Gastroesophageal sphincter (tissue), 4 donors: Measurements from ENCODE around the gene WNT7B. TPM values are rescaled to one million over a fixed set of nuclear protein-coding genes. Genes with fewer than 3 reads are reported as not detected.

Experiments used
- ATAC-seq: fragments of 150-250 bp; one replicate; pipeline ENCODE4 v1.9.1; 2016; ENCODE audit warnings: mild to moderate bottlenecking, moderate library complexity
- H3K27ac ChIP-seq, 4 donors: fragments of 200-600 bp; sonication (generic) in 3 of 4; 1 replicate in 3 of 4; 2 replicates in 1 of 4; pipeline ENCODE4 v1.5.1; 2016 to 2019
- H3K27me3 ChIP-seq: fragments of 200-600 bp; sonication (generic); one replicate; pipeline ENCODE4 v1.5.1; 2019
- H3K36me3 ChIP-seq, 2 donors: fragments of 200-600 bp; sonication (generic); one replicate each; pipeline ENCODE4 v1.5.1; 2019; ENCODE audit warnings: control low read depth in 1 of 2
- H3K4me1 ChIP-seq, 3 donors: fragments of 200-600 bp; sonication (generic); 1 replicate in 2 of 3; 2 replicates in 1 of 3; pipeline ENCODE4 v1.5.1; 2016 to 2019; ENCODE audit warnings: control low read depth in 2 of 3
- H3K4me3 ChIP-seq, 2 donors: fragments of 200-600 bp; sonication (generic); one replicate each; pipeline ENCODE4 v1.5.1; 2019; ENCODE audit warnings: mild to moderate bottlenecking in 1 of 2, moderate library complexity in 1 of 2
- H3K9me3 ChIP-seq, 3 donors: fragments of 200-600 bp; sonication (generic); one replicate each; pipeline ENCODE4 v1.5.1; 2017 to 2019; ENCODE audit warnings: control low read depth in 2 of 3
- EP300 ChIP-seq: sonication (generic); formaldehyde crosslinking; IDR thresholded peaks from one replicate; pipeline ENCODE4 v1.6.1; 2017; ENCODE audit warnings: antibody characterized with exemption, mild to moderate bottlenecking
- POLR2A ChIP-seq, 2 donors: fragments of 450-650 bp; IDR thresholded peaks; one replicate each; pipeline ENCODE4 v1.6.1; 2017; ENCODE audit warnings: antibody characterized with exemption in 2 of 2, mild to moderate bottlenecking in 2 of 2, moderate library complexity in 1 of 2
- POLR2AphosphoS5 ChIP-seq: sonication (generic); formaldehyde crosslinking; IDR thresholded peaks from one replicate; pipeline ENCODE4 v1.6.1; 2017; ENCODE audit warnings: antibody characterized with exemption
- whole genome bisulfite sequencing, 2 donors: methylation state at CpG; one replicate each; pipeline ENCODE4 v1.1.5; 2018; ENCODE audit warnings: low coverage in 1 of 2; 5-methylcytosine and 5-hydroxymethylcytosine counted together
- total RNA-seq, 4 donors: library from RNA; depleted of rRNA; stranded (reverse); fragments of >200 nt; gene quantifications; one replicate each; pipeline ENCODE4 v1.1.0, GENCODE V29; 2016
- TF ChIP-seq, protein P1 (sequence below), 4 experiments: fragments of 200-600 bp in 2 of 4; fragments of 450-650 bp in 2 of 4; sonication (generic) in 1 of 4; IDR thresholded peaks; one replicate each; pipeline ENCODE4 v1.5.1; 2017 to 2019; ENCODE audit warnings: antibody characterized with exemption in 4 of 4, mild to moderate bottlenecking in 2 of 4, moderate library complexity in 2 of 4

WNT7B gene
- total RNA-seq, 4 donors from 2014 or later = 1.2 TPM; not detected in 3

GRCh38 chr22:45896964-45897538 is 79.9 kb downstream of the WNT7B start:
- Histone ChIP-seq H3K9me3 (no peaks in the 10 kb centered on the region), H3K4me3 (no peak overlapping the region), H3K27me3 (peaks cover 57% of the 10 kb centered on the region), H3K27ac (no peak overlapping the region), H3K4me1 (no peaks in the 10 kb centered on the region), H3K36me3 (no peaks in the 10 kb centered on the region)
- no peak for ATAC-seq
- 30% methylated on average over 2 of the region's 5 CpGs; no CpG with 5 or more reads in 1 of the 2 donors for WGBS, 2 donors
- no peak for TF ChIP-seq POLR2AphosphoS5
- TF ChIP-seq, protein P1, sequence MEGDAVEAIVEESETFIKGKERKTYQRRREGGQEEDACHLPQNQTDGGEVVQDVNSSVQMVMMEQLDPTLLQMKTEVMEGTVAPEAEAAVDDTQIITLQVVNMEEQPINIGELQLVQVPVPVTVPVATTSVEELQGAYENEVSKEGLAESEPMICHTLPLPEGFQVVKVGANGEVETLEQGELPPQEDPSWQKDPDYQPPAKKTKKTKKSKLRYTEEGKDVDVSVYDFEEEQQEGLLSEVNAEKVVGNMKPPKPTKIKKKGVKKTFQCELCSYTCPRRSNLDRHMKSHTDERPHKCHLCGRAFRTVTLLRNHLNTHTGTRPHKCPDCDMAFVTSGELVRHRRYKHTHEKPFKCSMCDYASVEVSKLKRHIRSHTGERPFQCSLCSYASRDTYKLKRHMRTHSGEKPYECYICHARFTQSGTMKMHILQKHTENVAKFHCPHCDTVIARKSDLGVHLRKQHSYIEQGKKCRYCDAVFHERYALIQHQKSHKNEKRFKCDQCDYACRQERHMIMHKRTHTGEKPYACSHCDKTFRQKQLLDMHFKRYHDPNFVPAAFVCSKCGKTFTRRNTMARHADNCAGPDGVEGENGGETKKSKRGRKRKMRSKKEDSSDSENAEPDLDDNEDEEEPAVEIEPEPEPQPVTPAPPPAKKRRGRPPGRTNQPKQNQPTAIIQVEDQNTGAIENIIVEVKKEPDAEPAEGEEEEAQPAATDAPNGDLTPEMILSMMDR (IDR thresholded peaks at IDR 0.05) = no peak
- no peak for TF ChIP-seq POLR2A (IDR thresholded peaks at IDR 0.05)
- TF ChIP-seq EP300 = no peak

DNA sequence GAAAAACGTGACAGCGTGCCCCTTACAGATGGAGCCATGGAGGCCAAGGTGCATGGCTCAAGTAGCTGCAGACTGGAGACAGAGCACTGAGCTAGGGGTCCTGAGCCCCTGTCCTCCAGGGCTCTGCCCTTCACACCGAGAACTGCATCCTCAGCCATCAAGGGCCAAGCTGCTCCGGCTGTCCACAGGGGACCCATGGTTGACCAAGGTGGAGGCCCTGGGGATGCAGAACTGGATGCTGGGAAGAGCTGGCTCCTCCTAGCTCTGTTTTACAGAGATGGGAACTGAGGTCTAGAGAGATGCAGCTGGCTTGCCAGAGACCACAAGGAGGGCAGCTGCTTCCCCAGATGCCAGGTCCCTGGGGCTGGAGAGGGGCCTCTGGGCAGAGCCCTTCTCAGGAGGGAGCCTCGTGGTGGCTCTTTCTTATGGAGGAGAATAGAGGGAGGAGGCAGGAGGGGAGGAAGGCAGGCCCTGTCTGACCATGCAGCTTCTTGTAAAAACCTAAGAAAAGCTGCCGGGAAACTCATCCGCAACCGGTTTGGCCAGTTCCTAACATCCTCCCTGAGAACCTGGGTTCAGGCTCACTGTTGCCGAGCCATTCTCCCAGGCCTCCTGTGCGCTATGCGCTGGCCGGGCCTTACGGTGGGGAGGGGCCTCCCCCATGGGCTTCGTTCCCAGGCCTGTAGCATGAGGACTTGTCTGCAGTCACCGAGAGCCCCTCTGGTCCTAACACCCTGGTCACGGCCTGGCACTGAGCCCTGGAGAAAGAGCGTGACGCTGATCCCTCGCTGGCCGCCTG is 80.6 kb downstream of the WNT7B start:
- no peak for ATAC-seq
- Histone ChIP-seq H3K4me1 (no peaks in the 10 kb centered on the region), H3K27ac (no peak overlapping the region), H3K27me3 (peaks cover 63% of the 10 kb centered on the region), H3K36me3 (no peaks in the 10 kb centered on the region), H3K4me3 (no peak overlapping the region), H3K9me3 (no peaks in the 10 kb centered on the region)
- no peak for TF ChIP-seq POLR2AphosphoS5
- TF ChIP-seq, protein P1 (IDR thresholded peaks at IDR 0.05) = no peak
- TF ChIP-seq POLR2A (IDR thresholded peaks at IDR 0.05) = no peak
- no peak for TF ChIP-seq EP300
- 67% methylated on average over 3 of the region's 20 CpGs; no CpG with 5 or more reads in 1 of the 2 donors for WGBS, 2 donors

DNA sequence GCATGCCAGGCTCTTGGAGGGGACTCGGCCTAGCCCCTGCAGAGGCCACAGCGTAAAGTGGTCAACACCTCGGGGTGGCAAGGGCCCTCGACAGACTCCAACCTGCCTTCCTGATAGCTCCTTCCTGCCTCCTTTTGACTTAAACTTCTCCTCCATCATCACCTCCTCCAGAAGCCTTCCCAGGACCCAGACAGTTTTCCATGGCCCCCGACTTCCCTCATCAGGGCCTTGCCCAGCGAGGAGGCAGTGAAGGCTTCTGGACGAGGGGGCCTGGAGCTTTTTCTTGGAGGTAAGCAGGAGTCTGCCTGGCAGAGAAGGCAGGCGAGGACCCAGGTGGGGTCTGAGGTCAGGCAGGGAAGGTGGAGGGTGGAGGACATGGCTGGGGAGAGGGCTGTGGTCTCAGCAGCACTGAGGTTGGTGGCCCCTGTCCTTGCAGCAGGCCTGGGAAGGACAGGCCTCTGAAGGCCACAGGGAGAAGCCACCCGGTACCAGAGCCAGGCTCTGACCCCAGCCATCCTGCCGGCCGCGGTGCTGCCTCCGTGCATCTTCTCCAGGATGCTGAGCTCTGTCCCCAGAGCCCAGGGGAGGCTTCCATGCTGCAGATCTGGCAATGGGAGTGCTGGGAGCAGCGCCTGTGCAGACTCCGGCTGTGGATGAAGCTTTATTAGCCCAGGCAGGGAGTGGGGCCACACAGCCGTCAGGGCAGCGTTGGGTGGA is 81.4 kb downstream of the WNT7B start:
- H3K27me3 ChIP-seq = peaks cover 70% of the 10 kb centered on the region
- H3K36me3 ChIP-seq = no peaks in the 10 kb centered on the region
- 81 to 83% methylated on average over 2 to 3 of the region's 17 CpGs for WGBS, 2 donors
- H3K9me3 ChIP-seq = no peaks in the 10 kb centered on the region
- no peak overlapping the region for H3K4me3 ChIP-seq
- H3K4me1 ChIP-seq = no peaks in the 10 kb centered on the region
- no peak for ATAC-seq
- H3K27ac ChIP-seq = no peak overlapping the region
- TF ChIP-seq EP300 (no peak), POLR2A (IDR thresholded peaks at IDR 0.05) (no peak), POLR2AphosphoS5 (no peak)
- TF ChIP-seq, protein P1 (IDR thresholded peaks at IDR 0.05) = no peak

- no peak for ATAC-seq
- Histone ChIP-seq H3K9me3 (no peaks in the 10 kb centered on the region), H3K27me3 (peaks cover 82% of the 10 kb centered on the region), H3K4me1 (no peaks in the 10 kb centered on the region), H3K4me3 (no peak overlapping the region), H3K27ac (no peak overlapping the region), H3K36me3 (no peaks in the 10 kb centered on the region)
- no peak for TF ChIP-seq EP300
- TF ChIP-seq, protein P1 (IDR thresholded peaks at IDR 0.05) = no peak
- TF ChIP-seq POLR2AphosphoS5 = no peak
- no peak for TF ChIP-seq POLR2A (IDR thresholded peaks at IDR 0.05)
- 65 to 69% methylated on average over 7 of the region's 9 CpGs for WGBS, 2 donors
These were observed 83.4 kb downstream of the WNT7B start for GRCh38 chr22:45893516-45893915.
